Cardiac fibroblast (primary cell): ENCODE measurements around the gene CXorf49B.

Experiments used
- DNase-seq, 2 donors: peaks; one replicate each; pipeline versions ENCODE4 v3.0.0 to v3.0.0-alpha.2; 2010; ENCODE audit warnings: low read depth in 2 of 2
- H3K4me3 ChIP-seq, 2 donors: replicated peaks in 1 of 2; 1 replicate in 1 of 2; 2 replicates in 1 of 2; pipeline ENCODE4 v1.5.1; 2011; ENCODE audit warnings: low read depth in 2 of 2, low read length in 2 of 2, mild to moderate bottlenecking in 2 of 2, moderate library complexity in 1 of 2
- TF ChIP-seq, protein P1 (sequence below): IDR thresholded peaks from one replicate; pipeline ENCODE4 v1.5.1; 2011; ENCODE audit warnings: low read depth, mild to moderate bottlenecking, low read length, inconsistent platforms

Gene CXorf49B

DNA sequence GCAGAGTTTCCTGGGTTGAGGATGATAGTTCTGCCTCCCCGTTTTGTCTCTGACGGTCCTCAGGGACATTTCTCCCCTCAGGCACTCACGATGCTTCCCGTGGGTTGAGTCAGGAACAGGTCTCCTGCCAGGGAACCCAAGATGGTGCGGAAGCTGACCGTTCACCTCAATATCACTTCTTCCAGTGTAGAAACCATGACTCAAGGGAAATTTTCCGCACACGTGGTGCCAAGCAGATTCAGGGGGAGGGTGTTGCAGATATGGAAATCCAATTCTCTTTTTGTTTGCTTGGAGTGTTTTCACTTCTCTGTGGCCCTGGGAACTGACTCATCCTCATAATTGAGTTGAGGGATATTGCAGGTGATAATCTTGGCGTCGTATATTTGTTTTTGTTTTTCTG is 46.7 kb downstream of the CXorf49B start:
- DNase-seq, result peak; percentile 0 to 2
- H3K4me3 ChIP-seq, result no peak overlapping the region
- TF ChIP-seq, protein P1, sequence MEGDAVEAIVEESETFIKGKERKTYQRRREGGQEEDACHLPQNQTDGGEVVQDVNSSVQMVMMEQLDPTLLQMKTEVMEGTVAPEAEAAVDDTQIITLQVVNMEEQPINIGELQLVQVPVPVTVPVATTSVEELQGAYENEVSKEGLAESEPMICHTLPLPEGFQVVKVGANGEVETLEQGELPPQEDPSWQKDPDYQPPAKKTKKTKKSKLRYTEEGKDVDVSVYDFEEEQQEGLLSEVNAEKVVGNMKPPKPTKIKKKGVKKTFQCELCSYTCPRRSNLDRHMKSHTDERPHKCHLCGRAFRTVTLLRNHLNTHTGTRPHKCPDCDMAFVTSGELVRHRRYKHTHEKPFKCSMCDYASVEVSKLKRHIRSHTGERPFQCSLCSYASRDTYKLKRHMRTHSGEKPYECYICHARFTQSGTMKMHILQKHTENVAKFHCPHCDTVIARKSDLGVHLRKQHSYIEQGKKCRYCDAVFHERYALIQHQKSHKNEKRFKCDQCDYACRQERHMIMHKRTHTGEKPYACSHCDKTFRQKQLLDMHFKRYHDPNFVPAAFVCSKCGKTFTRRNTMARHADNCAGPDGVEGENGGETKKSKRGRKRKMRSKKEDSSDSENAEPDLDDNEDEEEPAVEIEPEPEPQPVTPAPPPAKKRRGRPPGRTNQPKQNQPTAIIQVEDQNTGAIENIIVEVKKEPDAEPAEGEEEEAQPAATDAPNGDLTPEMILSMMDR, result no peak

DNA sequence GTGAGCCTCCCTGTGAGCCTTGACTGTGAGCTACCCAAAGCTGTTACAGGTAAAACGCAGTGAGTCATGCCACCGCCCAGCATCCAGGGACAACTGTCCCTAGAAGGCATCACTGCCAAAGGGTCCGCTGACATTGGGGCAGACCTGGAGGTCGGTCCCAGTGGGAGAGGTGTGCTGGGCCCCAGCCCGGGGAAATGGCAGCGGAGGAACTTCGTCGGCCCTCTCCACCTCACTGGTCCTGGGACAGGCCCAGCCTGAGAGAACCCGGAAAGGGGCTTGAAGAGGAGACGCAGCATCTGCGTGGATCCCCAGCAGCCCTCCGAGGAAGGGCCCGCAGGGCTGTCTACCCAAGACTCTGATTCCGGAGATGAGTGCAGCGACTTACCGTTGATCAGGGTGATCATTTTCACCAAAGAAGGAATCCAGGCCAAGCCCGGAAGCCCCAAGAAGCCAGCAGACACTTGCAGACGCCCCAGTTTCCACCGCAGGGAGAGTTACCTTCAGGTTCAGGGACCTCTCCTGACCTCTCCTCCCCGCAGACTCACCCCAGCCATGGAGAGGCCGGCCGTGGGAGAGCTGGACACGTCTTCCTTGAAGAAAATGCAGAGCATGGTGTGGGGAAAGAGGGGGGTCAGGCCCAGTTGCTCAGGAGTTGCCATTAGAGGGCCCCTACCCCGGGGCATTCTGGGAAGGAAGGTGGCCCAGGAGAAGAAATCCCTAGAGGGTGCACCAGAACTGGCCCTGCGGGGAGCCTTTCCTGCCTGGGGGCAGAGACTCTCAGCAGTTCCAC is 51.2 kb downstream of the CXorf49B start:
- TF ChIP-seq, protein P1, result no peak

DNA sequence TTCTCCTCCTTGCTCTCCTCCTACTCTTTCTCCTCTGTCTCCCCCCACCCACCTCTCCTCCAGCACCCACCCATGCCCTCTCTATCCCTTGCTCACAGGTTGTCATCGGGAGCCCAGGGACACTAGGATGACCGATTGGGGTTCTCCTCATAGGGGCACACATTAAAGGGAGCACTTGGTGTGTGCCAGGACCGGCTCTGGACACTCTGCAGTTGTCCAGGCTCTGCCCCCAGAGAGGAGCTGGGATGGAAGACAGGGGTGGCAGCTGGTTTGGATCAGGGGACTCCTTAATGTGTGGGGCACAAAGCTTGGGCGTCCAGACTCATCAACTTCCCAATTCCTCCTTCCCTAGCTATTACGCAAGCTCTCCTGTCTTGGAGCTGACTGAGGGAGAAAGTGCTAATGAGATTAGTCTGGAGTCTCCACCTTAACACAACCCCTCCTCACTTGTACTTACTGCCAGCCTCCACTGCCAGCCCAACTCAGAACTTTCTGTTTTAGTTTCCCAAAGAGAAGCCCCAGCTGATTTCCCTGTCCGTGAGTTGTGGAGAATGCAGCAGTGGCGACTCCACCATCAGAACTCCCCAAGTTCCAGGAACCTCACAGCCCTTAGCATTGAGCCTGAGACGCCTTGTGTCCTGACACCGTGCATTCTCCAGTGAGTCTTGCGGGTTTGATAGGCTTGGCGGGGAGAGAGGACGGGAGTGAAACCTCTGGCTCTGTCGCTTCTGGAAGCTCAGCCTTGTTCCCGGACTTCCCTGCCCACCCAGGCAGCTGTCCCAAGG is 52.2 kb downstream of the CXorf49B start:
- TF ChIP-seq, protein P1, result no peak
- H3K4me3 ChIP-seq, result no peak overlapping the region
- DNase-seq, result peak in 1 of 2 donors; percentile 0

More for the DNA sequence above, 51.2 kb downstream of the CXorf49B start:
- DNase-seq, result no peak
- no peak overlapping the region for H3K4me3 ChIP-seq

DNA sequence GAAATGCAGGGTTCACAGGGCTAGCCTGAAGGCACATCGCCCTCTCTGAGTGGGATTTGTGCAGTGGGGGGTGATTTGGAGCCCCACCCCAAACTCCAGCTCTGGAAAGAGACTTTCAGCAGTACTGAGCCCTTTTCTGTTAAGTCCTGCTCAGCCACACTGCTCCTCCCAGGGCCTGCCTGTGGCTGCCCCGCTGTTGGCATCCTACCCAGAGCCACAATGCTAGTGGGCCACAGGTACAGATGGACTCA is 52.7 kb downstream of the CXorf49B start:
- H3K4me3 ChIP-seq, result no peak overlapping the region
- TF ChIP-seq, protein P1, result no peak
- DNase-seq, result no peak
